ENCODE measurements around the gene SLC7A9.

DNA sequence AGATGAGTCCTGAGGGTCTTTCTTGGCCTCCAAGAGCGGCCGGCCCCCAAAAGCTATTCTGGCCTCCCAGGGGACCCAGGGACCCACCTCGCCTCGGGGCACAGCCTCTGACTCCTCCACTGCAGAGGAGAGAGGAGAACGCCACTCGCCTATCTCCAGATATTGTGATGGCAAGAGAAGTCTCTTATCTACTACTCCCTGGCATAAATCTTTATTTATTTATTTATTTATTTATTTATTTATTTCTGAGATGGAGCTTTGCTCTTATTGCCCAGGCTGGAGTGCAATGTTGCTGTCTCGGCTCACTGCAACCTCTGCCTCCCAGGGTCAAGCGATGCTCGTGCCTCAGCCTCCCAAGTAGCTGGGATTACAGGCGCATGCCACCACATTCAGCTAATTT is 11.0 kb downstream of the SLC7A9 start:
- TF ChIP-seq, protein P1, sequence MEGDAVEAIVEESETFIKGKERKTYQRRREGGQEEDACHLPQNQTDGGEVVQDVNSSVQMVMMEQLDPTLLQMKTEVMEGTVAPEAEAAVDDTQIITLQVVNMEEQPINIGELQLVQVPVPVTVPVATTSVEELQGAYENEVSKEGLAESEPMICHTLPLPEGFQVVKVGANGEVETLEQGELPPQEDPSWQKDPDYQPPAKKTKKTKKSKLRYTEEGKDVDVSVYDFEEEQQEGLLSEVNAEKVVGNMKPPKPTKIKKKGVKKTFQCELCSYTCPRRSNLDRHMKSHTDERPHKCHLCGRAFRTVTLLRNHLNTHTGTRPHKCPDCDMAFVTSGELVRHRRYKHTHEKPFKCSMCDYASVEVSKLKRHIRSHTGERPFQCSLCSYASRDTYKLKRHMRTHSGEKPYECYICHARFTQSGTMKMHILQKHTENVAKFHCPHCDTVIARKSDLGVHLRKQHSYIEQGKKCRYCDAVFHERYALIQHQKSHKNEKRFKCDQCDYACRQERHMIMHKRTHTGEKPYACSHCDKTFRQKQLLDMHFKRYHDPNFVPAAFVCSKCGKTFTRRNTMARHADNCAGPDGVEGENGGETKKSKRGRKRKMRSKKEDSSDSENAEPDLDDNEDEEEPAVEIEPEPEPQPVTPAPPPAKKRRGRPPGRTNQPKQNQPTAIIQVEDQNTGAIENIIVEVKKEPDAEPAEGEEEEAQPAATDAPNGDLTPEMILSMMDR (IDR thresholded peaks at IDR 0.05; ENCODE audit: low read depth, low read length, missing input control): no peak
- TF ChIP-seq GABPA (IDR thresholded peaks at IDR 0.05 in 1 of 2, conservative IDR thresholded peaks at IDR 0.05 in 1 of 2): no peak
- no peak for TF ChIP-seq SP1 (IDR thresholded peaks at IDR 0.05)
- no peak for TF ChIP-seq RXRA (IDR thresholded peaks at IDR 0.05)
- TF ChIP-seq, protein P2, sequence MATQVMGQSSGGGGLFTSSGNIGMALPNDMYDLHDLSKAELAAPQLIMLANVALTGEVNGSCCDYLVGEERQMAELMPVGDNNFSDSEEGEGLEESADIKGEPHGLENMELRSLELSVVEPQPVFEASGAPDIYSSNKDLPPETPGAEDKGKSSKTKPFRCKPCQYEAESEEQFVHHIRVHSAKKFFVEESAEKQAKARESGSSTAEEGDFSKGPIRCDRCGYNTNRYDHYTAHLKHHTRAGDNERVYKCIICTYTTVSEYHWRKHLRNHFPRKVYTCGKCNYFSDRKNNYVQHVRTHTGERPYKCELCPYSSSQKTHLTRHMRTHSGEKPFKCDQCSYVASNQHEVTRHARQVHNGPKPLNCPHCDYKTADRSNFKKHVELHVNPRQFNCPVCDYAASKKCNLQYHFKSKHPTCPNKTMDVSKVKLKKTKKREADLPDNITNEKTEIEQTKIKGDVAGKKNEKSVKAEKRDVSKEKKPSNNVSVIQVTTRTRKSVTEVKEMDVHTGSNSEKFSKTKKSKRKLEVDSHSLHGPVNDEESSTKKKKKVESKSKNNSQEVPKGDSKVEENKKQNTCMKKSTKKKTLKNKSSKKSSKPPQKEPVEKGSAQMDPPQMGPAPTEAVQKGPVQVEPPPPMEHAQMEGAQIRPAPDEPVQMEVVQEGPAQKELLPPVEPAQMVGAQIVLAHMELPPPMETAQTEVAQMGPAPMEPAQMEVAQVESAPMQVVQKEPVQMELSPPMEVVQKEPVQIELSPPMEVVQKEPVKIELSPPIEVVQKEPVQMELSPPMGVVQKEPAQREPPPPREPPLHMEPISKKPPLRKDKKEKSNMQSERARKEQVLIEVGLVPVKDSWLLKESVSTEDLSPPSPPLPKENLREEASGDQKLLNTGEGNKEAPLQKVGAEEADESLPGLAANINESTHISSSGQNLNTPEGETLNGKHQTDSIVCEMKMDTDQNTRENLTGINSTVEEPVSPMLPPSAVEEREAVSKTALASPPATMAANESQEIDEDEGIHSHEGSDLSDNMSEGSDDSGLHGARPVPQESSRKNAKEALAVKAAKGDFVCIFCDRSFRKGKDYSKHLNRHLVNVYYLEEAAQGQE (IDR thresholded peaks at IDR 0.05): no peak
- TF ChIP-seq, protein P3, sequence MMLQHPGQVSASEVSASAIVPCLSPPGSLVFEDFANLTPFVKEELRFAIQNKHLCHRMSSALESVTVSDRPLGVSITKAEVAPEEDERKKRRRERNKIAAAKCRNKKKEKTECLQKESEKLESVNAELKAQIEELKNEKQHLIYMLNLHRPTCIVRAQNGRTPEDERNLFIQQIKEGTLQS (IDR thresholded peaks at IDR 0.05): no peak
- TF ChIP-seq JUND (IDR thresholded peaks at IDR 0.05): no peak
- no peak for TF ChIP-seq YY1 (IDR thresholded peaks at IDR 0.05)
- TF ChIP-seq, protein P4, sequence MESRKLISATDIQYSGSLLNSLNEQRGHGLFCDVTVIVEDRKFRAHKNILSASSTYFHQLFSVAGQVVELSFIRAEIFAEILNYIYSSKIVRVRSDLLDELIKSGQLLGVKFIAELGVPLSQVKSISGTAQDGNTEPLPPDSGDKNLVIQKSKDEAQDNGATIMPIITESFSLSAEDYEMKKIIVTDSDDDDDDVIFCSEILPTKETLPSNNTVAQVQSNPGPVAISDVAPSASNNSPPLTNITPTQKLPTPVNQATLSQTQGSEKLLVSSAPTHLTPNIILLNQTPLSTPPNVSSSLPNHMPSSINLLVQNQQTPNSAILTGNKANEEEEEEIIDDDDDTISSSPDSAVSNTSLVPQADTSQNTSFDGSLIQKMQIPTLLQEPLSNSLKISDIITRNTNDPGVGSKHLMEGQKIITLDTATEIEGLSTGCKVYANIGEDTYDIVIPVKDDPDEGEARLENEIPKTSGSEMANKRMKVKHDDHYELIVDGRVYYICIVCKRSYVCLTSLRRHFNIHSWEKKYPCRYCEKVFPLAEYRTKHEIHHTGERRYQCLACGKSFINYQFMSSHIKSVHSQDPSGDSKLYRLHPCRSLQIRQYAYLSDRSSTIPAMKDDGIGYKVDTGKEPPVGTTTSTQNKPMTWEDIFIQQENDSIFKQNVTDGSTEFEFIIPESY (IDR thresholded peaks at IDR 0.05): no peak
- TF ChIP-seq HNF4G (IDR thresholded peaks at IDR 0.05): no peak
- no peak for TF ChIP-seq HNF4A (conservative IDR thresholded peaks at IDR 0.05)
- no peak for TF ChIP-seq FOXA1 (IDR thresholded peaks at IDR 0.05)

Measured in liver (tissue), 3 donors.